Uterus (tissue), 4 donors: ENCODE measurements around the gene MAP4K3. TPM values are rescaled to one million over a fixed set of nuclear protein-coding genes. Genes with fewer than 3 reads are reported as not detected.

Experiments used
- DNase-seq, 2 donors: peaks; one replicate each; pipeline ENCODE4 v3.0.0-alpha.2; 2019 to 2020
- H3K27ac ChIP-seq, 2 donors: fragments of 200-600 bp; sonication (generic); 1 replicate in 1 of 2; 2 replicates in 1 of 2; pipeline ENCODE4 v1.5.1; 2016 to 2018
- H3K27me3 ChIP-seq, 2 donors: fragments of 200-600 bp; sonication (generic); one replicate each; pipeline ENCODE4 v1.5.1; 2018 to 2019; ENCODE audit warnings: control low read depth in 1 of 2
- H3K36me3 ChIP-seq, 2 donors: fragments of 200-600 bp; sonication (generic); one replicate each; pipeline ENCODE4 v1.5.1; 2019; ENCODE audit warnings: control low read depth in 1 of 2
- H3K4me1 ChIP-seq, 2 donors: fragments of 200-600 bp; sonication (generic); one replicate each; pipeline ENCODE4 v1.5.1; 2018 to 2019; ENCODE audit warnings: control low read depth in 1 of 2
- H3K4me3 ChIP-seq, 2 donors: fragments of 200-600 bp; sonication (generic); 1 replicate in 1 of 2; 2 replicates in 1 of 2; pipeline ENCODE4 v1.5.1; 2018 to 2019; ENCODE audit warnings: mild to moderate bottlenecking in 1 of 2
- H3K9me3 ChIP-seq, 2 donors: fragments of 200-600 bp; sonication (generic); one replicate each; pipeline ENCODE4 v1.5.1; 2019; ENCODE audit warnings: control low read depth in 1 of 2
- CTCF ChIP-seq, 4 experiments: fragments of 200-600 bp in 2 of 4; fragments of 450-650 bp in 2 of 4; sonication (generic) in 2 of 4; IDR thresholded peaks; one replicate each; pipeline ENCODE4 v1.5.1; 2016 to 2019; ENCODE audit warnings: antibody characterized with exemption in 4 of 4, mild to moderate bottlenecking in 2 of 4, moderate library complexity in 1 of 4
- POLR2A ChIP-seq, 2 donors: fragments of 450-650 bp; IDR thresholded peaks; one replicate each; pipeline ENCODE4 v1.6.1; 2016; ENCODE audit warnings: antibody characterized with exemption in 2 of 2, mild to moderate bottlenecking in 1 of 2, moderate library complexity in 1 of 2
- intact Hi-C: fragments of 100-400 bp; cut with DNase I; formaldehyde crosslinking; loops from one replicate; pipeline ENCODE4 v1.15.1; 2023; ENCODE audit warnings: low total_unique reads
- total RNA-seq, 4 donors: library from RNA; depleted of rRNA in 3 of 4; stranded (reverse); fragments of >200 nt in 3 of 4; gene quantifications; one replicate each; pipeline versions ENCODE4 v1.1.0 to v1.2.4, GENCODE V29; 2014 to 2023
- donor health status: DM: yes; HTN: yes; CAD: no.

The MAP4K3 gene
- total RNA-seq, 4 donors from 2014 or later: 31.5 to 110 (median 72.3) TPM

GRCh38 chr2:39377226-39377939 lies 59.7 kb downstream of the MAP4K3 start:
- intact Hi-C loops: no loop called here
- no peak overlapping the region for H3K4me3 ChIP-seq
- no peaks in the 10 kb centered on the region for H3K4me1 ChIP-seq
- H3K27me3 ChIP-seq: no peaks in the 10 kb centered on the region
- H3K27ac ChIP-seq: no peak overlapping the region
- no peak for DNase-seq
- TF ChIP-seq CTCF (IDR thresholded peaks at IDR 0.05): no peak
- no peak for TF ChIP-seq POLR2A (IDR thresholded peaks at IDR 0.05)
- no peaks in the 10 kb centered on the region for H3K9me3 ChIP-seq
- H3K36me3 ChIP-seq: no peaks in the 10 kb centered on the region

GRCh38 chr2:39375917-39376316 lies 61.2 kb downstream of the MAP4K3 start:
- Histone ChIP-seq H3K27ac (no peak overlapping the region), H3K4me1 (no peaks in the 10 kb centered on the region)
- intact Hi-C loops: no loop called here

GRCh38 chr2:39373181-39373802 lies 63.8 kb downstream of the MAP4K3 start:
- no peak for DNase-seq
- intact Hi-C loops: no loop called here
- TF ChIP-seq POLR2A (IDR thresholded peaks at IDR 0.05): no peak
- TF ChIP-seq CTCF (IDR thresholded peaks at IDR 0.05): no peak
- Histone ChIP-seq H3K36me3 (no peaks in the 10 kb centered on the region), H3K4me1 (no peaks in the 10 kb centered on the region), H3K27me3 (no peaks in the 10 kb centered on the region), H3K9me3 (no peaks in the 10 kb centered on the region), H3K4me3 (no peak overlapping the region), H3K27ac (no peak overlapping the region)

More at GRCh38 chr2:39375917-39376316, 61.2 kb downstream of the MAP4K3 start:
- no peak overlapping the region for H3K4me3 ChIP-seq
- TF ChIP-seq CTCF (IDR thresholded peaks at IDR 0.05): no peak
- no peak for TF ChIP-seq POLR2A (IDR thresholded peaks at IDR 0.05)
- no peaks in the 10 kb centered on the region for H3K27me3 ChIP-seq
- H3K9me3 ChIP-seq: no peaks in the 10 kb centered on the region
- no peaks in the 10 kb centered on the region for H3K36me3 ChIP-seq
- DNase-seq: no peak

- H3K36me3 ChIP-seq: no peaks in the 10 kb centered on the region
- H3K4me1 ChIP-seq: no peaks in the 10 kb centered on the region
- H3K9me3 ChIP-seq: no peaks in the 10 kb centered on the region
- H3K27me3 ChIP-seq: no peaks in the 10 kb centered on the region
- TF ChIP-seq POLR2A (IDR thresholded peaks at IDR 0.05) (no peak), CTCF (IDR thresholded peaks at IDR 0.05) (no peak)
- no peak for DNase-seq
- H3K4me3 ChIP-seq: no peak overlapping the region
- H3K27ac ChIP-seq: no peak overlapping the region
- intact Hi-C loops: no loop called here
Observed at GRCh38 chr2:39370101-39370500, 67.0 kb downstream of the MAP4K3 start.

- Histone ChIP-seq H3K36me3 (no peaks in the 10 kb centered on the region), H3K27ac (no peak overlapping the region), H3K27me3 (no peaks in the 10 kb centered on the region), H3K4me1 (no peaks in the 10 kb centered on the region), H3K9me3 (no peaks in the 10 kb centered on the region), H3K4me3 (no peak overlapping the region)
- intact Hi-C loops: no loop called here
- no peak for DNase-seq
- no peak for TF ChIP-seq POLR2A (IDR thresholded peaks at IDR 0.05)
- TF ChIP-seq CTCF (IDR thresholded peaks at IDR 0.05): no peak
Observed at GRCh38 chr2:39368846-39369245, 68.2 kb downstream of the MAP4K3 start.
